ENCODE data around the gene TCP11X1. TPM values are rescaled to one million over a fixed set of nuclear protein-coding genes. Genes with fewer than 3 reads are reported as not detected.
"Not testable (repeated sequence)": the region's sequence is repeated elsewhere in the genome, so short reads cannot be mapped to it uniquely, and the experiment has no call there.

The TCP11X1 gene
- not detected for polyA plus RNA-seq (ENCODE audit: insufficient read length in 4 of 4)

GRCh38 chrX:102214986-102215385, at the start of gene TCP11X1:
Gene TCP11X1, plus strand, starts transcription at chrX:102215301.
- DNase-seq (ENCODE audit: low read depth in 4 of 4, low spot score in 2 of 4) = not testable (repeated sequence)

GRCh38 chrX:102185967-102186720, 29.0 kb upstream of the TCP11X1 start:
- no peak for DNase-seq (ENCODE audit: low read depth in 4 of 4, low spot score in 2 of 4)

- not testable (repeated sequence) for DNase-seq (ENCODE audit: low read depth in 4 of 4, low spot score in 2 of 4)
Measured at GRCh38 chrX:102207940-102208339, 7.2 kb upstream of the TCP11X1 start.

GRCh38 chrX:102216497-102216896, 1.4 kb downstream of the TCP11X1 start:
- not testable (repeated sequence) for DNase-seq (ENCODE audit: low read depth in 4 of 4, low spot score in 2 of 4)

GRCh38 chrX:102235678-102236077, 20.6 kb downstream of the TCP11X1 start:
- DNase-seq (ENCODE audit: low read depth in 4 of 4, low spot score in 2 of 4) = not testable (repeated sequence)

- not testable (repeated sequence) for DNase-seq (ENCODE audit: low read depth in 4 of 4, low spot score in 2 of 4)
Measured at GRCh38 chrX:102240265-102240664, 25.2 kb downstream of the TCP11X1 start.

GRCh38 chrX:102246893-102247292, 31.8 kb downstream of the TCP11X1 start, which contains the start of gene NXF2:
Gene NXF2, plus strand, starts transcription at chrX:102247167. Its CDS starts 59,912 bp downstream, at chrX:102307079.
- DNase-seq (ENCODE audit: low read depth in 4 of 4, low spot score in 2 of 4) = not testable (repeated sequence)

- not testable (repeated sequence) for DNase-seq (ENCODE audit: low read depth in 4 of 4, low spot score in 2 of 4)
Measured at GRCh38 chrX:102272231-102272630, 57.1 kb downstream of the TCP11X1 start.

Other genes starting within 250 kb of the TCP11X1 start
- 10 to 100 TPM; 13.3 to 24.3 (median 23.3) TPM for gene TCEAL2, start 89.6 kb upstream of the TCP11X1 start, polyA plus RNA-seq (ENCODE audit: insufficient read length in 4 of 4)
- under 1 TPM; 0.16 to 0.32 (median 0.21) TPM for gene TCEAL6, start 72.8 kb upstream of the TCP11X1 start, polyA plus RNA-seq (ENCODE audit: insufficient read length in 4 of 4)
- 10 to 100 TPM; 11.7 to 16.6 (median 13.0) TPM for gene BEX5, start 59.3 kb upstream of the TCP11X1 start, polyA plus RNA-seq (ENCODE audit: insufficient read length in 4 of 4)
- under 1 TPM in 3 of 4 donors, not detected in 1; 0.33 to 0.48 (median 0.46) TPM for gene NXF2, start 31.9 kb downstream of the TCP11X1 start, polyA plus RNA-seq (ENCODE audit: insufficient read length in 4 of 4)
- gene NXF2B, start 224.7 kb downstream of the TCP11X1 start, polyA plus RNA-seq (ENCODE audit: insufficient read length in 4 of 4) = 1 to 10 TPM in 2 of 4 donors, under 1 TPM in 2; 0.52 to 2.6 (median 0.89) TPM